ENCODE data around the gene EREG. TPM values are rescaled to one million over a fixed set of nuclear protein-coding genes. Genes with fewer than 3 reads are reported as not detected.

EREG gene
- total and polyA plus RNA-seq, 2 donors (not counting 1 experiment from before 2014, with no cell fraction given), result 0.33 TPM; not detected in 1

GRCh38 chr4:74362347-74362746, 2.6 kb upstream of the EREG start:
- ATAC-seq (ENCODE audit: low read depth), result no peak
- H3K9ac ChIP-seq (ENCODE audit: low read length), result no peak overlapping the region
- no peaks in the 10 kb centered on the region for H3K79me2 ChIP-seq (ENCODE audit: control insufficient read depth, insufficient read depth, low read length)

GRCh38 chr4:74364256-74364651, 691 bp upstream of the EREG start:
- peak overlapping the region in 1 of 5 experiments; percentile 43 for H3K4me3 ChIP-seq (ENCODE audit: control extremely low read depth in 1 of 5, extremely low read depth in 1 of 5, insufficient read depth in 1 of 5, low read depth in 2 of 5, low read length in 4 of 5)
- DNase-seq (no peak), ATAC-seq (ENCODE audit: low read depth) (no peak)
- H2AFZ ChIP-seq (ENCODE audit: insufficient read depth, low read depth, low read length, poor library complexity, severe bottlenecking), result peak overlapping the region; percentile 67
- TF ChIP-seq CTCF (IDR thresholded peaks at IDR 0.05) (no peak), EZH2 (IDR thresholded peaks at IDR 0.05; ENCODE audit: borderline replicate concordance, insufficient read depth, low read depth, low read length, poor library complexity, severe bottlenecking) (no peak)
- no peaks in the 10 kb centered on the region for H4K20me1 ChIP-seq (ENCODE audit: control insufficient read depth, insufficient read depth, low read length, poor library complexity, severe bottlenecking)
- peaks cover 11 to 17% of the 10 kb centered on the region in 2 donors for H3K4me1 ChIP-seq (ENCODE audit: control insufficient read depth in 2 of 2, insufficient read depth in 2 of 2, low read length in 2 of 2)
- POLR2A ChIA-PET, result no interaction called here
- H3K9me3 ChIP-seq (ENCODE audit: control extremely low read depth in 1 of 3, control insufficient read depth in 2 of 3, insufficient read depth in 1 of 3, low read length in 2 of 3), result no peaks in the 10 kb centered on the region
- no peak overlapping the region for H3K27ac Mint-ChIP-seq
- intact Hi-C loops (cut with micrococcal nuclease), result no loop called here
- no peaks in the 10 kb centered on the region for H3K79me2 ChIP-seq (ENCODE audit: control insufficient read depth, insufficient read depth, low read length)
- peaks cover 16% of the 10 kb centered on the region for H3K4me1 Mint-ChIP-seq
- H3K4me2 ChIP-seq (replicated peaks; ENCODE audit: low read depth, low read length, poor library complexity, severe bottlenecking), result peak overlapping the region; percentile 80
- 11% methylated on average over 7 of the region's 8 CpGs for WGBS (ENCODE audit: insufficient coverage)
- H3K27me3 Mint-ChIP-seq, result peaks cover 49% of the 10 kb centered on the region
- H3K27ac ChIP-seq (ENCODE audit: low read length in 2 of 2), result no peak overlapping the region
- H3K9ac ChIP-seq (ENCODE audit: low read length), result peak overlapping the region; percentile 52
- peaks cover 0 to 26% (median 19%) of the 10 kb centered on the region in 4 experiments for H3K27me3 ChIP-seq (replicated peaks in 1 of 4; ENCODE audit: control extremely low read depth in 1 of 4, control insufficient read depth in 3 of 4, insufficient read depth in 4 of 4, low read length in 3 of 4)
- H3K36me3 ChIP-seq (replicated peaks in 1 of 2; ENCODE audit: control extremely low read depth in 1 of 2, control insufficient read depth in 1 of 2, extremely low read depth in 1 of 2, insufficient read depth in 2 of 2, low read length in 1 of 2), result no peaks in the 10 kb centered on the region
- CTCF ChIA-PET, result interaction anchor here (1.7 kb wide), 1 partner anchor 312 kb away, joined by 6 read pairs; no protein-coding TSS in a partner anchor
- peak overlapping the region; percentile 75 for H3K4me3 Mint-ChIP-seq
- no peaks in the 10 kb centered on the region for H3K9me3 Mint-ChIP-seq (ENCODE audit: insufficient read depth)

More at GRCh38 chr4:74362347-74362746, 2.6 kb upstream of the EREG start:
- Mint-ChIP-seq H3K4me1 (peaks cover 16% of the 10 kb centered on the region), H3K27me3 (peaks cover 39% of the 10 kb centered on the region), H3K9me3 (ENCODE audit: insufficient read depth) (no peaks in the 10 kb centered on the region), H3K27ac (no peak overlapping the region), H3K4me3 (no peak overlapping the region)
- ChIA-PET POLR2A (no interaction called here), CTCF (no interaction called here)
- Histone ChIP-seq H3K4me1 (ENCODE audit: control insufficient read depth in 2 of 2, insufficient read depth in 2 of 2, low read length in 2 of 2) (peaks cover 11 to 17% of the 10 kb centered on the region in 2 donors), H2AFZ (ENCODE audit: insufficient read depth, low read depth, low read length, poor library complexity, severe bottlenecking) (no peak overlapping the region), H3K27me3 (replicated peaks in 1 of 4; ENCODE audit: control extremely low read depth in 1 of 4, control insufficient read depth in 3 of 4, insufficient read depth in 4 of 4, low read length in 3 of 4) (peaks cover 0 to 22% (median 17%) of the 10 kb centered on the region in 4 experiments), H3K27ac (ENCODE audit: low read length in 2 of 2) (no peak overlapping the region), H3K9me3 (ENCODE audit: control extremely low read depth in 1 of 3, control insufficient read depth in 2 of 3, insufficient read depth in 1 of 3, low read length in 2 of 3) (no peaks in the 10 kb centered on the region), H3K36me3 (replicated peaks in 1 of 2; ENCODE audit: control extremely low read depth in 1 of 2, control insufficient read depth in 1 of 2, extremely low read depth in 1 of 2, insufficient read depth in 2 of 2, low read length in 1 of 2) (no peaks in the 10 kb centered on the region), H3K4me3 (ENCODE audit: control extremely low read depth in 1 of 5, extremely low read depth in 1 of 5, insufficient read depth in 1 of 5, low read depth in 2 of 5, low read length in 4 of 5) (no peak overlapping the region), H3K4me2 (replicated peaks; ENCODE audit: low read depth, low read length, poor library complexity, severe bottlenecking) (no peak overlapping the region), H4K20me1 (ENCODE audit: control insufficient read depth, insufficient read depth, low read length, poor library complexity, severe bottlenecking) (no peaks in the 10 kb centered on the region)
- intact Hi-C loops (cut with micrococcal nuclease), result no loop called here
- no peak for DNase-seq
- WGBS (ENCODE audit: insufficient coverage), result no CpG with 5 or more reads among the region's 3 CpGs
- TF ChIP-seq EZH2 (IDR thresholded peaks at IDR 0.05; ENCODE audit: borderline replicate concordance, insufficient read depth, low read depth, low read length, poor library complexity, severe bottlenecking), result no peak
- TF ChIP-seq CTCF (IDR thresholded peaks at IDR 0.05), result no peak
